ENCODE measurements around the gene FKBP3. TPM values are rescaled to one million over a fixed set of nuclear protein-coding genes. Genes with fewer than 3 reads are reported as not detected.

FKBP3 gene
- total RNA-seq, 1 donor from 2014 or later, result 14.0 TPM

DNA sequence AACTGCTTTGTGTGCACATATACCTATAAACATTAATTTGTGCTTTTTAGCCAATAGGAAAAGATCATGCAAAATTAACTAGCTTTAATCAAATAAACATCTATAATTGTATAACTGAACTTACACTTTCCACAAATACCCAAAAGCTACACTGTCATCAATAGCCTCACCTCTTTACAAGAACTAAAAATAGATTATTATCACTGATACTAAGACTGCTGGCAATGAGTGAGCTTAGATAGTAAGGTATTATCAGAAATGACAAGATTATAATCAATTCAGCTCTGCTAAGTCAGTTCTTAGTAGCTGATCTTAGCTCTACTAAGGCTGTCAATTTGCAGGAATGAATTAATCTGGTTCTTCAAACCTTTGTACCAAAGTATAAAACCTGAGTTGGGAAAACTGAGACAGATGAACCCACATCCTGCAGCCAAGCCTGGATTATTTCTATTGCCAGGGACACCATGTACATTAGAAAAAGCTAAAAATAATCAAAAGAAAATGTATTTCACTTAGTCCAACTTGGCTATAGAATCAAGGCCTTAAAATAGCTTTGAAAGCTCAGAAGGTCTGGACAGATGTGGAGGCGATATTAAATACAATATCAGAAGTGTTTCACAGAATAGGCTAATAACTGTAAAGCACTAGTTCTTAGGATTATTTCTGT, 5.2 kb downstream of the FKBP3 start:
- TF ChIP-seq, protein P1, sequence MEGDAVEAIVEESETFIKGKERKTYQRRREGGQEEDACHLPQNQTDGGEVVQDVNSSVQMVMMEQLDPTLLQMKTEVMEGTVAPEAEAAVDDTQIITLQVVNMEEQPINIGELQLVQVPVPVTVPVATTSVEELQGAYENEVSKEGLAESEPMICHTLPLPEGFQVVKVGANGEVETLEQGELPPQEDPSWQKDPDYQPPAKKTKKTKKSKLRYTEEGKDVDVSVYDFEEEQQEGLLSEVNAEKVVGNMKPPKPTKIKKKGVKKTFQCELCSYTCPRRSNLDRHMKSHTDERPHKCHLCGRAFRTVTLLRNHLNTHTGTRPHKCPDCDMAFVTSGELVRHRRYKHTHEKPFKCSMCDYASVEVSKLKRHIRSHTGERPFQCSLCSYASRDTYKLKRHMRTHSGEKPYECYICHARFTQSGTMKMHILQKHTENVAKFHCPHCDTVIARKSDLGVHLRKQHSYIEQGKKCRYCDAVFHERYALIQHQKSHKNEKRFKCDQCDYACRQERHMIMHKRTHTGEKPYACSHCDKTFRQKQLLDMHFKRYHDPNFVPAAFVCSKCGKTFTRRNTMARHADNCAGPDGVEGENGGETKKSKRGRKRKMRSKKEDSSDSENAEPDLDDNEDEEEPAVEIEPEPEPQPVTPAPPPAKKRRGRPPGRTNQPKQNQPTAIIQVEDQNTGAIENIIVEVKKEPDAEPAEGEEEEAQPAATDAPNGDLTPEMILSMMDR (IDR thresholded peaks at IDR 0.05; ENCODE audit: insufficient read depth, low read length, severe bottlenecking), result no peak
- H3K36me3 ChIP-seq (ENCODE audit: control insufficient read depth, insufficient read depth, low read length), result peaks cover 1% of the 10 kb centered on the region
- H3K4me3 ChIP-seq (ENCODE audit: low read depth, low read length), result no peak overlapping the region
- no peak for DNase-seq (ENCODE audit: low read depth)
- H3K27me3 ChIP-seq (ENCODE audit: control insufficient read depth, insufficient read depth, low read length), result no peaks in the 10 kb centered on the region
- no peak for FAIRE-seq

GRCh38 chr14:45125754-45126153, 8.5 kb downstream of the FKBP3 start:
- no peak for FAIRE-seq
- DNase-seq (ENCODE audit: low read depth), result no peak
- H3K4me3 ChIP-seq (ENCODE audit: low read depth, low read length), result no peak overlapping the region
- H3K36me3 ChIP-seq (ENCODE audit: control insufficient read depth, insufficient read depth, low read length), result peaks cover 3% of the 10 kb centered on the region
- TF ChIP-seq, protein P1 (IDR thresholded peaks at IDR 0.05; ENCODE audit: insufficient read depth, low read length, severe bottlenecking), result no peak
- H3K27me3 ChIP-seq (ENCODE audit: control insufficient read depth, insufficient read depth, low read length), result no peaks in the 10 kb centered on the region

GRCh38 chr14:45123271-45123670, 11.0 kb downstream of the FKBP3 start:
- TF ChIP-seq, protein P1 (IDR thresholded peaks at IDR 0.05; ENCODE audit: insufficient read depth, low read length, severe bottlenecking), result no peak
- H3K4me3 ChIP-seq (ENCODE audit: low read depth, low read length), result no peak overlapping the region
- DNase-seq (ENCODE audit: low read depth) (no peak), FAIRE-seq (no peak)
- peaks cover 5% of the 10 kb centered on the region for H3K36me3 ChIP-seq (ENCODE audit: control insufficient read depth, insufficient read depth, low read length)
- H3K27me3 ChIP-seq (ENCODE audit: control insufficient read depth, insufficient read depth, low read length), result no peaks in the 10 kb centered on the region

DNA sequence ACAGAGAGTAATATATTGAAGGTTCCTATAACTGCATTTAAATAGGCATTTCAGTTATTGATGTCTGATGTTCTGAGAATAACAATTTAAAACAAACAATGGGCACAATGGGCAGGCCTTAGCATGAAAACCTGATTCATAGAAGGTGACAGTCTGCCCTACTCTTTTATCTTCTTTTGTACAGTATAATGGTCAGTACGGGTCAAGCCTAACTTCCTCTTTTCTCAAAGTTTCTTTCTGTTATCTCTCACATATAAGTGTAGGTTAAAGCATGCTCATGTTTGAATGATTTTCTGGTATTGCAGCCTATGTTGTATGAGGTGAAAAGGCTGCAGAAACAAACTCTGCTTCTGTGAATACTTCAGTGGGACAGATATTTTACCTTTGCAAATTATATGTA, 14.2 kb downstream of the FKBP3 start:
- Histone ChIP-seq H3K4me3 (ENCODE audit: low read depth, low read length) (no peak overlapping the region), H3K27me3 (ENCODE audit: control insufficient read depth, insufficient read depth, low read length) (no peaks in the 10 kb centered on the region), H3K36me3 (ENCODE audit: control insufficient read depth, insufficient read depth, low read length) (peaks cover 9% of the 10 kb centered on the region)
- TF ChIP-seq, protein P1 (IDR thresholded peaks at IDR 0.05; ENCODE audit: insufficient read depth, low read length, severe bottlenecking), result no peak
- FAIRE-seq (no peak), DNase-seq (ENCODE audit: low read depth) (peak; percentile 19)

DNA sequence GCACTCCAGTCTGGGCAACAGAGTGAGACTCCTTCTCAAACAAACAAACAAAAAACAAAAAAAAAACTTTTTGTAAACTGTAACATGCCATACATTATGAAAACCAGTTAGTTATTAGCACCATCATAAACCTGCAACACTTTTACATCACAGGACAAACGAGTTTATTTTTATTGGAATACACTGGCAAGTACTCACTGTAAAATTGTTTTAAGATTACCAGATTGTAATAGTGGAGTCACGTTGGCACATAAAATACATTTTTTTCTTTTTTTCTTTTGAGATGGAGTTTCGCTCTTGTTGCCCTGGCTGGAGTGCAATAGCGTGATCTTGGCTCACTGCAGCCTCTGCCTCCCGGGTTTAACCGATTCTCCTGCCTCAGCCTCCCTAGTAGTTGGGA, 15.7 kb downstream of the FKBP3 start:
- FAIRE-seq (no peak), DNase-seq (ENCODE audit: low read depth) (no peak)
- no peak overlapping the region for H3K4me3 ChIP-seq (ENCODE audit: low read depth, low read length)
- H3K36me3 ChIP-seq (ENCODE audit: control insufficient read depth, insufficient read depth, low read length), result peaks cover 10% of the 10 kb centered on the region
- no peaks in the 10 kb centered on the region for H3K27me3 ChIP-seq (ENCODE audit: control insufficient read depth, insufficient read depth, low read length)
- TF ChIP-seq, protein P1 (IDR thresholded peaks at IDR 0.05; ENCODE audit: insufficient read depth, low read length, severe bottlenecking), result no peak

GRCh38 chr14:45114327-45114726, 20.0 kb downstream of the FKBP3 start:
- TF ChIP-seq, protein P1 (IDR thresholded peaks at IDR 0.05; ENCODE audit: insufficient read depth, low read length, severe bottlenecking), result no peak
- Histone ChIP-seq H3K36me3 (ENCODE audit: control insufficient read depth, insufficient read depth, low read length) (peaks cover 9% of the 10 kb centered on the region), H3K27me3 (ENCODE audit: control insufficient read depth, insufficient read depth, low read length) (no peaks in the 10 kb centered on the region), H3K4me3 (ENCODE audit: low read depth, low read length) (no peak overlapping the region)
- FAIRE-seq (no peak), DNase-seq (ENCODE audit: low read depth) (no peak)

Measured in bronchial epithelial cell (primary cell).